Transverse colon (tissue), 4 donors: ENCODE results near the gene SESN3. TPM values are rescaled to one million over a fixed set of nuclear protein-coding genes. Genes with fewer than 3 reads are reported as not detected.

Experiments used
- DNase-seq: peaks from one replicate; pipeline ENCODE4 v3.0.0-alpha.2; 2019
- H3K27ac ChIP-seq, 4 donors: fragments of 200-600 bp; sonication (generic); 2 replicates each; pipeline ENCODE4 v1.5.1; 2016 to 2018; ENCODE audit warnings: inconsistent platforms in 4 of 4
- H3K27me3 ChIP-seq: fragments of 200-600 bp; sonication (generic); 2 replicates; pipeline ENCODE4 v1.5.1; 2017; ENCODE audit warnings: inconsistent platforms
- H3K36me3 ChIP-seq, 4 donors: fragments of 200-600 bp; sonication (generic); 2 replicates each; pipeline ENCODE4 v1.5.1; 2017 to 2019; ENCODE audit warnings: inconsistent platforms in 4 of 4
- H3K4me1 ChIP-seq, 4 donors: fragments of 200-600 bp; sonication (generic); 2 replicates each; pipeline ENCODE4 v1.5.1; 2017 to 2020; ENCODE audit warnings: inconsistent platforms in 4 of 4
- H3K4me3 ChIP-seq, 4 donors: fragments of 200-600 bp; sonication (generic); 1 replicate in 1 of 4; 2 replicates in 3 of 4; pipeline versions ENCODE4 v1.5.1 to v1.6.1; 2017 to 2019; ENCODE audit warnings: inconsistent platforms in 4 of 4
- H3K9me3 ChIP-seq, 2 donors: fragments of 200-600 bp; sonication (generic); 2 replicates each; pipeline ENCODE4 v1.5.1; 2017 to 2019; ENCODE audit warnings: inconsistent platforms in 2 of 2
- CTCF ChIP-seq, 5 experiments: fragments of 200-600 bp in 3 of 5; fragments of 450-650 bp in 2 of 5; sonication (generic) in 3 of 5; IDR thresholded peaks; 1 replicate in 2 of 5; 2 replicates in 3 of 5; pipeline ENCODE4 v1.5.1; 2016 to 2017; ENCODE audit warnings: antibody characterized with exemption in 5 of 5, inconsistent platforms in 3 of 5, mild to moderate bottlenecking in 2 of 5, moderate library complexity in 1 of 5
- EP300 ChIP-seq: sonication (generic); formaldehyde crosslinking; IDR thresholded peaks from one replicate; pipeline ENCODE4 v1.6.1; 2017; ENCODE audit warnings: antibody characterized with exemption, low read depth
- POLR2A ChIP-seq: fragments of 450-650 bp; IDR thresholded peaks from one replicate; pipeline ENCODE4 v1.6.1; 2016; ENCODE audit warnings: antibody characterized with exemption, mild to moderate bottlenecking, moderate library complexity
- POLR2AphosphoS5 ChIP-seq, 3 donors: sonication (generic); formaldehyde crosslinking; IDR thresholded peaks; one replicate each; pipeline ENCODE4 v1.6.1; 2016; ENCODE audit warnings: antibody characterized with exemption in 3 of 3
- WGBS, 2 donors: methylation state at CpG; one replicate each; pipeline ENCODE4 v1.1.5; 2018; ENCODE audit warnings: low coverage in 1 of 2; 5-methylcytosine and 5-hydroxymethylcytosine counted together
- in situ Hi-C, 4 donors: fragments of 200-750 bp; cut with MboI; loops; one replicate each; pipeline versions ENCODE4 v1.15.0 to v1.15.1; 2017; ENCODE audit warnings: low sequenced_read_pairs in 3 of 4, low pct_ligation_motif_present in 1 of 4, low pct_unique_long_range_greater_than_20kb in 1 of 4
- intact Hi-C: fragments of 100-400 bp; cut with DNase I; formaldehyde crosslinking; loops from one replicate; pipeline ENCODE4 v1.15.1; 2023; ENCODE audit warnings: low total_unique reads
- total RNA-seq, 4 donors: library from RNA; depleted of rRNA; stranded (reverse); fragments of >200 nt; gene quantifications; one replicate each; pipeline ENCODE4 v1.1.0, GENCODE V29; 2016

SESN3 gene
- total RNA-seq, 4 donors from 2014 or later: 3.4 to 16.8 (median 11.0) TPM

DNA sequence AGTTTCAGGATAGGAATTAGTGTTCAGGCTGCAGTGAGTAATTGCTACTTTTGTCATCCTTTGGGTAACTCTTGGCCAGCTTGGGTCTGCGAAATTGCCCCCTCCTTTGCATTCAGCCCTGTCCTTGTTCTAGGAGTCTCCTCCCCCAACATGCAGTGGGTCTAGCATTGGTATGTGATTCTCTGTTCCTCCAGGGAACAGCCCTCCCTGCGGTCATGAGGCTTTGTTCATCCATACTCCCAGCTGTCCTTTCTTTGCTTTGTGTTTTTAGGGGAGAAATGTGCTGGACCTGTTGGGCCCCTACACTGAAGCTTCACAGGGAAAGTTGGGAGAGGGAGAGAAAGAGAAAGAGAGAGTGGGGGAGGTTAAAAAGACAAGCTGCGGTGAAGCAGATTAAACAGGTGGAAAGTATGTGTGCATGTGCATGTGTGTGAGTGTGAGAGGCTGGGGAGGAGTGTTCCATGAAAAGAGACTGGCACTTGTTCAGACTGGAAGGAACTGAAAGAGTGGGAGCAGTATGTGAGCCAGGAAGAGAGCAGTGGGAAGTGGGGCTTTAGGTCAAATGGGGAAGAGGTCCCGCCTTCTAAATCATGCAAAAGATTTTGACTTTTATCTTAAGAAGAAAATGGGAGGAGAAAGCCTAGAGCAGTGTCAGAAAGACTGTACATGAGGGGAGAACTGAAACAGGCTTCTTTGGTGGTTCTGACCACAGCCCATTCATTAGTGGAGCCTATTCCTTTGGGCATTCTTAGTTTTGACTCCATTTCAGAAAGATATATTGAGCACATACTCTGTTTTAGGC is 17.9 kb upstream of the SESN3 start:
- H3K4me3 ChIP-seq: no peak overlapping the region
- TF ChIP-seq POLR2A (no peak), CTCF (IDR thresholded peaks at IDR 0.05) (no peak), POLR2AphosphoS5 (IDR thresholded peaks at IDR 0.05) (no peak), EP300 (no peak)
- no peak for DNase-seq
- H3K27me3 ChIP-seq: no peaks in the 10 kb centered on the region
- 59 to 71% methylated on average over 3 to 4 of the region's 4 CpGs for WGBS, 2 donors
- H3K36me3 ChIP-seq: no peaks in the 10 kb centered on the region
- intact Hi-C loops (no loop called here), in situ Hi-C loops (no loop called here)
- H3K9me3 ChIP-seq: no peaks in the 10 kb centered on the region
- no peak overlapping the region for H3K27ac ChIP-seq
- H3K4me1 ChIP-seq: peaks cover 2 to 15% (median 4%) of the 10 kb centered on the region in 4 donors

GRCh38 chr11:95247883-95248282 is 16.9 kb upstream of the SESN3 start:
- no peak for DNase-seq
- Histone ChIP-seq H3K9me3 (no peaks in the 10 kb centered on the region), H3K36me3 (no peaks in the 10 kb centered on the region), H3K4me1 (peaks cover 0 to 15% (median 4%) of the 10 kb centered on the region in 4 donors), H3K4me3 (no peak overlapping the region), H3K27ac (no peak overlapping the region), H3K27me3 (no peaks in the 10 kb centered on the region)
- 73 to 90% methylated on average over 3 of the region's 3 CpGs for WGBS, 2 donors
- no peak for TF ChIP-seq POLR2A
- no peak for TF ChIP-seq EP300
- TF ChIP-seq POLR2AphosphoS5 (IDR thresholded peaks at IDR 0.05): no peak
- TF ChIP-seq CTCF (IDR thresholded peaks at IDR 0.05): no peak
- intact Hi-C loops (no loop called here), in situ Hi-C loops (no loop called here)

DNA sequence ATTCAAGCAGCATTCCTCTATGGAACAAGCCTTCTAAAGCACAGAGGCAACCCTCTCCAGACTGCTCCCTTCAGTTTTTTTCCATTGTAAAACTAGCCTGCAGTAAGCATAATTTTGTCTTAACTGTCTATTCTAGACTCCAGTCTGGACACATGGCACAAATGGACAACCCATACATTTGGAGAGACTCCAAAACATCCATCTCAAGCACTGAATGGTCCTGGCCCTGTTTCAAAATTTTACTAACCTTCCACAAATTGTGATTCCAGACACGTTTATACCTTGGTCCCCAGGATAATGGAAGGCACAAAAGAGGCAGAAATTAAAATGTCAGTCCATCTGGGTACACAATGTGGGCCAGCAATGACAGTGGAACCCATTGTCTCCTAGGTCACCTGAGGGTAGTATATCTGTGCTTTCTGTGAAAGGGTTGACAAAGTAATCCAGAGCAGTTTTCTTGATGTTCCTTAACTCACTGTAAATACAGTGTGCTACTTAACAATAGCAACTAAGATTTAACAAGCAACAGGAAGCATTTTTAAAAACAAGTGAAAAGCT is 16.2 kb upstream of the SESN3 start:
- H3K36me3 ChIP-seq: no peaks in the 10 kb centered on the region
- no peak for DNase-seq
- no peak for TF ChIP-seq CTCF (IDR thresholded peaks at IDR 0.05)
- TF ChIP-seq EP300: no peak
- no peak for TF ChIP-seq POLR2A
- TF ChIP-seq POLR2AphosphoS5 (IDR thresholded peaks at IDR 0.05): no peak
- intact Hi-C loops (no loop called here), in situ Hi-C loops (no loop called here)
- peaks cover 0 to 22% (median 4%) of the 10 kb centered on the region in 4 donors for H3K4me1 ChIP-seq
- no peak overlapping the region for H3K27ac ChIP-seq
- H3K9me3 ChIP-seq: no peaks in the 10 kb centered on the region
- no peaks in the 10 kb centered on the region for H3K27me3 ChIP-seq
- 40 to 65% methylated on average over 1 of the region's 1 CpG for WGBS, 2 donors
- no peak overlapping the region for H3K4me3 ChIP-seq

DNA sequence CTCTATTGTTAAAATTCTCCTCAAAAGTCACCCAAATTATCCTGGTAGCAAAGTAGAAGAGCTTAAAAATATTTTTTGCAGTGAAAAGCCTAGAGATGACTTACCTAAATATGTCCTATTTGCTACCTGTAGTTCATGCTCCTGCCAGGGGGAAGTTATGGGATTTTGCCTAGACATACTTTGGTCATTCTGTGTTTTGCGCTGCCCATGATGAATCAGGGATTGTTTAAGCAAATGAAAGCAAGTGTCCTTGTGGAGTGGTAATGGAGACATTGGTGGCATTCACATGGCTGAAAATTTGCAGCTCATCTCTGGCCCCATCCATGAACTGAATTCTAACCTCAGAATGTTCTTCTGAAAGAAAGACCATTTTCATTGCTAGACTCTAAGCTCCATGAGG is 14.6 kb upstream of the SESN3 start:
- H3K4me1 ChIP-seq: peaks cover 0 to 33% (median 8%) of the 10 kb centered on the region in 4 donors
- in situ Hi-C loops (no loop called here), intact Hi-C loops (no loop called here)
- no peak overlapping the region for H3K27ac ChIP-seq
- DNase-seq: no peak
- H3K9me3 ChIP-seq: no peaks in the 10 kb centered on the region
- WGBS, 2 donors: 93 to 100% methylated on average over 1 of the region's 1 CpG
- no peaks in the 10 kb centered on the region for H3K27me3 ChIP-seq
- TF ChIP-seq CTCF (IDR thresholded peaks at IDR 0.05): no peak
- no peaks in the 10 kb centered on the region for H3K36me3 ChIP-seq
- H3K4me3 ChIP-seq: no peak overlapping the region
